ENCODE data around the gene ATP6AP1.

GRCh38 chrX:154417157-154417556 lies 11.3 kb upstream of the ATP6AP1 start:
- TF ChIP-seq, protein P1, sequence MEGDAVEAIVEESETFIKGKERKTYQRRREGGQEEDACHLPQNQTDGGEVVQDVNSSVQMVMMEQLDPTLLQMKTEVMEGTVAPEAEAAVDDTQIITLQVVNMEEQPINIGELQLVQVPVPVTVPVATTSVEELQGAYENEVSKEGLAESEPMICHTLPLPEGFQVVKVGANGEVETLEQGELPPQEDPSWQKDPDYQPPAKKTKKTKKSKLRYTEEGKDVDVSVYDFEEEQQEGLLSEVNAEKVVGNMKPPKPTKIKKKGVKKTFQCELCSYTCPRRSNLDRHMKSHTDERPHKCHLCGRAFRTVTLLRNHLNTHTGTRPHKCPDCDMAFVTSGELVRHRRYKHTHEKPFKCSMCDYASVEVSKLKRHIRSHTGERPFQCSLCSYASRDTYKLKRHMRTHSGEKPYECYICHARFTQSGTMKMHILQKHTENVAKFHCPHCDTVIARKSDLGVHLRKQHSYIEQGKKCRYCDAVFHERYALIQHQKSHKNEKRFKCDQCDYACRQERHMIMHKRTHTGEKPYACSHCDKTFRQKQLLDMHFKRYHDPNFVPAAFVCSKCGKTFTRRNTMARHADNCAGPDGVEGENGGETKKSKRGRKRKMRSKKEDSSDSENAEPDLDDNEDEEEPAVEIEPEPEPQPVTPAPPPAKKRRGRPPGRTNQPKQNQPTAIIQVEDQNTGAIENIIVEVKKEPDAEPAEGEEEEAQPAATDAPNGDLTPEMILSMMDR (IDR thresholded peaks at IDR 0.05): no peak
- TF ChIP-seq POLR2A (IDR thresholded peaks at IDR 0.05): no peak
